CD14-positive monocyte (primary cell): ENCODE data around the gene RNF225. TPM values are rescaled to one million over a fixed set of nuclear protein-coding genes. Genes with fewer than 3 reads are reported as not detected.

Source experiments
- DNase-seq, 3 donors: peaks; one replicate each; pipeline ENCODE4 v3.0.0-alpha.2; 2011 to 2022
- H2AFZ ChIP-seq: 2 replicates; pipeline ENCODE4 v1.6.0; 2012; ENCODE audit warnings: mild to moderate bottlenecking, low read depth, low read length, inconsistent platforms; ENCODE audit not compliant: insufficient read depth, poor library complexity, severe bottlenecking
- H3K27ac ChIP-seq, 2 donors: 1 replicate in 1 of 2; 2 replicates in 1 of 2; pipeline ENCODE4 v1.5.1; 2012 to 2013; ENCODE audit warnings: low read length in 2 of 2, control low read depth in 1 of 2, inconsistent platforms in 1 of 2, low read depth in 1 of 2, mild to moderate bottlenecking in 1 of 2
- H3K27me3 ChIP-seq, 2 donors: one replicate each; pipeline versions ENCODE4 v1.6.0 to v1.6.1; 2011 to 2013; ENCODE audit warnings: low read length in 2 of 2; ENCODE audit not compliant: control insufficient read depth in 2 of 2, insufficient read depth in 2 of 2
- H3K36me3 ChIP-seq, 2 donors: replicated peaks in 1 of 2; 1 replicate in 1 of 2; 2 replicates in 1 of 2; pipeline versions ENCODE4 v1.5.1 to v1.6.1; 2012 to 2013; ENCODE audit warnings: low read length in 2 of 2, control low read depth in 1 of 2, inconsistent platforms in 1 of 2, mild to moderate bottlenecking in 1 of 2; ENCODE audit not compliant: insufficient read depth in 2 of 2, control insufficient read depth in 1 of 2
- H3K4me1 ChIP-seq, 2 donors: 1 replicate in 1 of 2; 2 replicates in 1 of 2; pipeline versions ENCODE4 v1.5.1 to v1.6.1; 2012 to 2013; ENCODE audit warnings: low read length in 2 of 2, control low read depth in 1 of 2, inconsistent platforms in 1 of 2, mild to moderate bottlenecking in 1 of 2, moderate library complexity in 1 of 2; ENCODE audit not compliant: insufficient read depth in 2 of 2, control insufficient read depth in 1 of 2
- H3K4me2 ChIP-seq: replicated peaks from 2 replicates; pipeline ENCODE3; 2012; ENCODE audit warnings: low read length, moderate library complexity, mild to moderate bottlenecking; ENCODE audit not compliant: poor library complexity, severe bottlenecking; ENCODE audit errors: extremely low read depth
- H3K4me3 ChIP-seq, 3 experiments: fragments of 200-600 bp in 1 of 3; sonication (generic) in 1 of 3; replicated peaks in 1 of 3; 1 replicate in 2 of 3; 2 replicates in 1 of 3; pipeline ENCODE4 v1.5.1; 2011 to 2013; ENCODE audit warnings: low read length in 3 of 3, mild to moderate bottlenecking in 3 of 3, control low read depth in 2 of 3, low read depth in 2 of 3, inconsistent platforms in 1 of 3, moderate library complexity in 1 of 3
- H3K79me2 ChIP-seq: 2 replicates; pipeline ENCODE4 v1.6.0; 2012; ENCODE audit warnings: mild to moderate bottlenecking, control low read depth, inconsistent platforms, low read length, moderate library complexity; ENCODE audit not compliant: insufficient read depth
- H3K9ac ChIP-seq: 2 replicates; pipeline ENCODE4 v1.6.0; 2017; ENCODE audit warnings: low read length, mild to moderate bottlenecking; ENCODE audit not compliant: insufficient read depth, poor library complexity, severe bottlenecking
- H3K9me3 ChIP-seq, 2 donors: replicated peaks in 1 of 2; 1 replicate in 1 of 2; 2 replicates in 1 of 2; pipeline versions ENCODE4 v1.5.1 to v1.6.1; 2012 to 2013; ENCODE audit warnings: low read length in 2 of 2, control low read depth in 1 of 2; ENCODE audit not compliant: control insufficient read depth in 1 of 2, insufficient read depth in 1 of 2
- H4K20me1 ChIP-seq: 2 replicates; pipeline ENCODE4 v1.6.0; 2012; ENCODE audit warnings: mild to moderate bottlenecking, low read length, control low read depth, moderate library complexity; ENCODE audit not compliant: insufficient read depth
- H3K27ac Mint-ChIP-seq, 7 donors: one replicate each; pipeline ENCODE4 v1.8.0; 2020; ENCODE audit warnings: mild to moderate bottlenecking in 7 of 7, mixed read lengths in 7 of 7, moderate library complexity in 6 of 7, inconsistent platforms in 2 of 7
- H3K27me3 Mint-ChIP-seq, 3 donors: one replicate each; pipeline ENCODE4 v1.8.0; 2021 to 2022; ENCODE audit warnings: low read depth in 3 of 3, mild to moderate bottlenecking in 3 of 3, mixed read lengths in 3 of 3, moderate library complexity in 3 of 3, inconsistent platforms in 1 of 3
- H3K36me3 Mint-ChIP-seq, 2 donors: one replicate each; pipeline ENCODE4 v1.8.0; 2020; ENCODE audit warnings: mixed read lengths in 2 of 2, inconsistent platforms in 1 of 2, mild to moderate bottlenecking in 1 of 2
- H3K4me1 Mint-ChIP-seq: one replicate; pipeline ENCODE4 v1.8.0; 2020; ENCODE audit warnings: mild to moderate bottlenecking, mixed read lengths
- H3K4me3 Mint-ChIP-seq, 2 donors: one replicate each; pipeline ENCODE4 v1.8.0; 2020; ENCODE audit warnings: mild to moderate bottlenecking in 2 of 2, mixed read lengths in 2 of 2, moderate library complexity in 1 of 2
- H3K9me3 Mint-ChIP-seq, 7 donors: one replicate each; pipeline ENCODE4 v1.8.0; 2020 to 2022; ENCODE audit warnings: mixed read lengths in 7 of 7, mild to moderate bottlenecking in 6 of 7, moderate library complexity in 6 of 7, inconsistent platforms in 2 of 7
- CTCF ChIP-seq: fragments of 200-600 bp; IDR thresholded peaks from one replicate; pipeline ENCODE4 v1.8.0; 2022; ENCODE audit warnings: antibody characterized with exemption, mild to moderate bottlenecking
- WGBS: methylation state at CpG from one replicate; pipeline ENCODE4 v1.1.5; 2013; ENCODE audit warnings: missing lambda C conversion rate; ENCODE audit not compliant: insufficient coverage; 5-methylcytosine and 5-hydroxymethylcytosine counted together
- intact Hi-C, 2 donors: fragments of 100-400 bp; cut with micrococcal nuclease; formaldehyde crosslinking; loops; one replicate each; pipeline versions ENCODE4 v1.15.0 to v1.15.1; 2023
- polyA plus RNA-seq, 3 donors: library from polyadenylated mRNA; depleted of rRNA in 1 of 3; unstranded in 2 of 3; stranded (reverse) in 1 of 3; fragments of 300-500 nt in 2 of 3; fragments of >200 nt in 1 of 3; fragmentation: Illumina TruSeq in 2 of 3; gene quantifications; 1 replicate in 2 of 3; 2 replicates in 1 of 3; pipeline ENCODE4 v1.2.3, GENCODE V29; 2012 to 2021

RNF225 gene
- polyA plus RNA-seq, 3 donors = not detected

- H3K36me3 Mint-ChIP-seq = peaks cover 4 to 6% of the 10 kb centered on the region in 2 donors
- intact Hi-C loops = loop anchor here in 1 of 2 donors (2.0 kb wide), 1 partner anchor 41 kb away; the partner anchor contains the start of gene ZNF132
- Histone ChIP-seq H3K79me2 (no peaks in the 10 kb centered on the region), H3K4me3 (no peak overlapping the region), H3K36me3 (peaks cover 3 to 4% of the 10 kb centered on the region in 2 donors), H3K9ac (no peak overlapping the region), H4K20me1 (no peaks in the 10 kb centered on the region), H3K4me1 (peaks cover 14 to 18% of the 10 kb centered on the region in 2 donors), H3K4me2 (no peak overlapping the region), H3K27me3 (peaks cover 5 to 30% of the 10 kb centered on the region in 2 donors), H3K27ac (no peak overlapping the region), H2AFZ (peak overlapping the region; percentile 52), H3K9me3 (no peaks in the 10 kb centered on the region)
- WGBS = 100% methylated on average over 3 of the region's 3 CpGs
- peaks cover 0 to 11% (median 0%) of the 10 kb centered on the region in 7 donors for H3K9me3 Mint-ChIP-seq
- peaks cover 26 to 37% (median 37%) of the 10 kb centered on the region in 3 donors for H3K27me3 Mint-ChIP-seq
- TF ChIP-seq CTCF = no peak
- no peak overlapping the region for H3K4me3 Mint-ChIP-seq
- H3K27ac Mint-ChIP-seq = no peak overlapping the region
- no peak for DNase-seq
- H3K4me1 Mint-ChIP-seq = peaks cover 16% of the 10 kb centered on the region
These were observed 4.4 kb downstream of the RNF225 start for GRCh38 chr19:58399903-58400302.

- no peak for TF ChIP-seq CTCF
- WGBS = 68% methylated on average over 16 of the region's 18 CpGs
These were observed 5.0 kb downstream of the RNF225 start for GRCh38 chr19:58400316-58400915.

More at GRCh38 chr19:58400316-58400915, 5.0 kb downstream of the RNF225 start:
- H4K20me1 ChIP-seq = no peaks in the 10 kb centered on the region
- intact Hi-C loops = loop anchor here in 1 of 2 donors (2.0 kb wide), 1 partner anchor 40 kb away; the partner anchor contains the start of gene ZNF132
- no peaks in the 10 kb centered on the region for H3K9me3 ChIP-seq
- peak overlapping the region in 2 of 3 experiments; percentile 35 to 72 for H3K4me3 ChIP-seq
- H3K4me1 ChIP-seq = peaks cover 14 to 18% of the 10 kb centered on the region in 2 donors
- peaks cover 5 to 25% of the 10 kb centered on the region in 2 donors for H3K27me3 ChIP-seq
- H3K9me3 Mint-ChIP-seq = peaks cover 0 to 11% (median 0%) of the 10 kb centered on the region in 7 donors
- H3K4me1 Mint-ChIP-seq = peaks cover 15% of the 10 kb centered on the region
- peaks cover 0 to 2% of the 10 kb centered on the region in 2 donors for H3K36me3 Mint-ChIP-seq
- H3K27me3 Mint-ChIP-seq = peaks cover 24 to 32% (median 32%) of the 10 kb centered on the region in 3 donors
- peak overlapping the region; percentile 69 for H3K4me2 ChIP-seq
- H3K36me3 ChIP-seq = no peaks in the 10 kb centered on the region
- no peak overlapping the region for H3K9ac ChIP-seq
- peak overlapping the region in 3 of 7 donors; percentile 66 to 78 (median 66) for H3K27ac Mint-ChIP-seq
- no peak for DNase-seq
- peak overlapping the region; percentile 66 to 76 for H3K4me3 Mint-ChIP-seq
- H3K79me2 ChIP-seq = no peaks in the 10 kb centered on the region
- H2AFZ ChIP-seq = peak overlapping the region; percentile 52
- H3K27ac ChIP-seq = no peak overlapping the region
